ENCODE results near the gene OSBPL9. TPM values are rescaled to one million over a fixed set of nuclear protein-coding genes. Genes with fewer than 3 reads are reported as not detected.

OSBPL9 gene
- total and polyA plus RNA-seq, 10 of the 15 experiments (the other 5 are each of a cell fraction or from before 2014, with no cell fraction given) = 25.9 to 156 (median 108) TPM

DNA sequence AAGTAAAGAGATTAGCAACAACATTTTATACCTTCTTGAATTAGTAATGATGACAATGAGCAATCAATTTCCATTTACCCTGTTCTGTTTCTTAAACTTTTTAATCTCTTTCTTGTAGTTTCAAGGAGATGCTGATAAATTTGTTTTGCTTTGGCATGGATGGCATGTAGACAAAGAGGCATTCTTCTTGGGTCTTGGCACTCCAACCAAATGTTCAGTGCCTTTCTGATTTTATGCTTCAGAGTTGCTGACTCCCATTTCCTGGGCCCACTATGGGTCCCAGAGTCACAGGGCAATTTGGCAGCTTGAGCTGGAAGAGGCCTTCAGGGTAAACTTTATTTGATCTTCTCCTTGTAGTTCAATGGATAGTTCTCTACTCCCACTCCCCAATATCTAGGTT is 42.1 kb upstream of the OSBPL9 start:
- H3K27ac ChIP-seq (ENCODE audit: control insufficient read depth, insufficient read depth) = no peak overlapping the region
- ATAC-seq (no peak), FAIRE-seq (no peak), DNase-seq (ENCODE audit: low read depth, low spot score) (no peak)
- no peaks in the 10 kb centered on the region for H3K27me3 ChIP-seq (replicated peaks in 1 of 2; ENCODE audit: control insufficient read depth in 2 of 2, insufficient read depth in 2 of 2, low read length in 1 of 2)
- no peak overlapping the region for H3K9ac ChIP-seq (ENCODE audit: control insufficient read depth, insufficient read depth, low read length)
- no peak overlapping the region for H3K4me2 ChIP-seq (ENCODE audit: control insufficient read depth, insufficient read depth)
- H3K36me3 ChIP-seq (ENCODE audit: control insufficient read depth in 2 of 2, insufficient read depth in 2 of 2, low read length in 1 of 2) = no peaks in the 10 kb centered on the region
- H3K79me2 ChIP-seq (ENCODE audit: control insufficient read depth, insufficient read depth, low read length) = no peaks in the 10 kb centered on the region
- no peaks in the 10 kb centered on the region for H3K9me3 ChIP-seq (replicated peaks; ENCODE audit: control insufficient read depth, insufficient read depth, low read length)
- H3K4me3 ChIP-seq = no peak overlapping the region
- intact Hi-C loops (cut with micrococcal nuclease; ENCODE audit: unreplicated experiment) (no loop called here), in situ Hi-C loops (cut with MboI) (no loop called here)
- CTCF ChIA-PET = interaction anchor here (0.9 to 3.4 kb wide), 3 partner anchors 25 to 194 kb away, joined by 3 to 9 read pairs (median 3); no protein-coding TSS in a partner anchor
- H4K20me1 ChIP-seq (ENCODE audit: control insufficient read depth, insufficient read depth) = no peaks in the 10 kb centered on the region
- POLR2A ChIA-PET = interaction anchor here (1.2 kb wide), 1 partner anchor 39 kb away, joined by 3 read pairs; no protein-coding TSS in a partner anchor
- no TSS peak for BruUV-seq (replicated peaks)
- SMC1A ChIA-PET (ENCODE audit: uncharacterized antibody, unreplicated experiment) = interaction anchor here (1.0 to 1.9 kb wide), 4 partner anchors 11 to 170 kb away, joined by 4 to 5 read pairs (median 4); no protein-coding TSS in a partner anchor
- H3K4me1 ChIP-seq (ENCODE audit: control insufficient read depth, insufficient read depth, low read length) = peaks cover 47% of the 10 kb centered on the region
- RAD21 ChIA-PET (ENCODE audit: unreplicated experiment) = interaction anchor here (1.0 kb wide), 1 partner anchor 164 kb away, joined by 4 read pairs; no protein-coding TSS in a partner anchor
- no peak overlapping the region for H2AFZ ChIP-seq (ENCODE audit: control insufficient read depth, low read depth, low read length)
- no peak for TF ChIP-seq HDAC2 (IDR thresholded peaks at IDR 0.05)
- TF ChIP-seq SREBF2 (IDR thresholded peaks at IDR 0.05; ENCODE audit: low read length) = no peak
- TF ChIP-seq, protein P1, sequence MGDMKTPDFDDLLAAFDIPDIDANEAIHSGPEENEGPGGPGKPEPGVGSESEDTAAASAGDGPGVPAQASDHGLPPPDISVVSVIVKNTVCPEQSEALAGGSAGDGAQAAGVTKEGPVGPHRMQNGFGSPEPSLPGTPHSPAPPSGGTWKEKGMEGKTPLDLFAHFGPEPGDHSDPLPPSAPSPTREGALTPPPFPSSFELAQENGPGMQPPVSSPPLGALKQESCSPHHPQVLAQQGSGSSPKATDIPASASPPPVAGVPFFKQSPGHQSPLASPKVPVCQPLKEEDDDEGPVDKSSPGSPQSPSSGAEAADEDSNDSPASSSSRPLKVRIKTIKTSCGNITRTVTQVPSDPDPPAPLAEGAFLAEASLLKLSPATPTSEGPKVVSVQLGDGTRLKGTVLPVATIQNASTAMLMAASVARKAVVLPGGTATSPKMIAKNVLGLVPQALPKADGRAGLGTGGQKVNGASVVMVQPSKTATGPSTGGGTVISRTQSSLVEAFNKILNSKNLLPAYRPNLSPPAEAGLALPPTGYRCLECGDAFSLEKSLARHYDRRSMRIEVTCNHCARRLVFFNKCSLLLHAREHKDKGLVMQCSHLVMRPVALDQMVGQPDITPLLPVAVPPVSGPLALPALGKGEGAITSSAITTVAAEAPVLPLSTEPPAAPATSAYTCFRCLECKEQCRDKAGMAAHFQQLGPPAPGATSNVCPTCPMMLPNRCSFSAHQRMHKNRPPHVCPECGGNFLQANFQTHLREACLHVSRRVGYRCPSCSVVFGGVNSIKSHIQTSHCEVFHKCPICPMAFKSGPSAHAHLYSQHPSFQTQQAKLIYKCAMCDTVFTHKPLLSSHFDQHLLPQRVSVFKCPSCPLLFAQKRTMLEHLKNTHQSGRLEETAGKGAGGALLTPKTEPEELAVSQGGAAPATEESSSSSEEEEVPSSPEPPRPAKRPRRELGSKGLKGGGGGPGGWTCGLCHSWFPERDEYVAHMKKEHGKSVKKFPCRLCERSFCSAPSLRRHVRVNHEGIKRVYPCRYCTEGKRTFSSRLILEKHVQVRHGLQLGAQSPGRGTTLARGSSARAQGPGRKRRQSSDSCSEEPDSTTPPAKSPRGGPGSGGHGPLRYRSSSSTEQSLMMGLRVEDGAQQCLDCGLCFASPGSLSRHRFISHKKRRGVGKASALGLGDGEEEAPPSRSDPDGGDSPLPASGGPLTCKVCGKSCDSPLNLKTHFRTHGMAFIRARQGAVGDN (IDR thresholded peaks at IDR 0.05) = no peak
- no peak for TF ChIP-seq HCFC1 (IDR thresholded peaks at IDR 0.05; ENCODE audit: low read length)
- no peak for TF ChIP-seq TAF1 (IDR thresholded peaks at IDR 0.05; ENCODE audit: borderline replicate concordance, low read depth, low read length)
- no peak for TF ChIP-seq NR2C2 (IDR thresholded peaks at IDR 0.05; ENCODE audit: borderline replicate concordance, control insufficient read depth, insufficient read length, low read depth)
- TF ChIP-seq, protein P2, sequence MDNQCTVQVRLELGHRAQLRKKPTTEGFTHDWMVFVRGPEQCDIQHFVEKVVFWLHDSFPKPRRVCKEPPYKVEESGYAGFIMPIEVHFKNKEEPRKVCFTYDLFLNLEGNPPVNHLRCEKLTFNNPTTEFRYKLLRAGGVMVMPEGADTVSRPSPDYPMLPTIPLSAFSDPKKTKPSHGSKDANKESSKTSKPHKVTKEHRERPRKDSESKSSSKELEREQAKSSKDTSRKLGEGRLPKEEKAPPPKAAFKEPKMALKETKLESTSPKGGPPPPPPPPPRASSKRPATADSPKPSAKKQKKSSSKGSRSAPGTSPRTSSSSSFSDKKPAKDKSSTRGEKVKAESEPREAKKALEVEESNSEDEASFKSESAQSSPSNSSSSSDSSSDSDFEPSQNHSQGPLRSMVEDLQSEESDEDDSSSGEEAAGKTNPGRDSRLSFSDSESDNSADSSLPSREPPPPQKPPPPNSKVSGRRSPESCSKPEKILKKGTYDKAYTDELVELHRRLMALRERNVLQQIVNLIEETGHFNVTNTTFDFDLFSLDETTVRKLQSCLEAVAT (IDR thresholded peaks at IDR 0.05) = no peak
- TF ChIP-seq NFIC (IDR thresholded peaks at IDR 0.05; ENCODE audit: low read depth, low read length) = no peak
- no peak for TF ChIP-seq ELK1 (IDR thresholded peaks at IDR 0.05; ENCODE audit: low read depth, low read length)
- no peak for TF ChIP-seq KLF5 (IDR thresholded peaks at IDR 0.05; ENCODE audit: partially characterized antibody)
- no peak for TF ChIP-seq RB1 (IDR thresholded peaks at IDR 0.05; ENCODE audit: borderline replicate concordance)
- no peak for TF ChIP-seq RCOR1 (conservative IDR thresholded peaks at IDR 0.05; ENCODE audit: low read depth, low read length)
- no peak for TF ChIP-seq SUZ12 (IDR thresholded peaks at IDR 0.05; ENCODE audit: unreplicated experiment)
- TF ChIP-seq E4F1 (IDR thresholded peaks at IDR 0.05; ENCODE audit: borderline replicate concordance, partially characterized antibody) = no peak
- TF ChIP-seq NRF1 (conservative IDR thresholded peaks at IDR 0.05; ENCODE audit: low read depth, low read length) = no peak
- no peak for TF ChIP-seq ZNF24 (IDR thresholded peaks at IDR 0.05)
- no peak for TF ChIP-seq KAT2A (conservative IDR thresholded peaks at IDR 0.05; ENCODE audit: control insufficient read depth, low read depth, low read length)
